GM18526 (cell line): ENCODE data around the gene PXMP4.

Experiments
- POLR2A ChIP-seq: IDR thresholded peaks from 3 replicates; pipeline ENCODE4 v1.6.1; 2011; ENCODE audit not compliant: insufficient read length; ENCODE audit errors: extremely low read depth

The PXMP4 gene

GRCh38 chr20:33679758-33680485 is 40.2 kb downstream of the PXMP4 start:
- no peak for TF ChIP-seq POLR2A

- TF ChIP-seq POLR2A, result no peak
Measured at GRCh38 chr20:33677991-33678702, 42.0 kb downstream of the PXMP4 start.

- TF ChIP-seq POLR2A, result no peak
Measured at GRCh38 chr20:33676652-33677645, 43.2 kb downstream of the PXMP4 start.

- no peak for TF ChIP-seq POLR2A
Measured at GRCh38 chr20:33676121-33676520, 44.0 kb downstream of the PXMP4 start.

- TF ChIP-seq POLR2A, result no peak
Measured at GRCh38 chr20:33675136-33675959, 44.8 kb downstream of the PXMP4 start.

- peak; percentile 42 for TF ChIP-seq POLR2A
Measured at GRCh38 chr20:33674294-33675135, 45.6 kb downstream of the PXMP4 start, which contains the start of gene NECAB3. Gene NECAB3 (minus strand): TSS chr20:33674428. CDS start chr20:33674352, 76 bp downstream.

GRCh38 chr20:33673410-33674293 is 46.5 kb downstream of the PXMP4 start:
- no peak for TF ChIP-seq POLR2A

GRCh38 chr20:33673114-33673409 is 47.0 kb downstream of the PXMP4 start:
- no peak for TF ChIP-seq POLR2A

GRCh38 chr20:33672426-33673113 is 47.5 kb downstream of the PXMP4 start:
- TF ChIP-seq POLR2A, result no peak

- TF ChIP-seq POLR2A, result no peak
Measured at GRCh38 chr20:33671573-33672288, 48.4 kb downstream of the PXMP4 start.

GRCh38 chr20:33670715-33671499 is 49.2 kb downstream of the PXMP4 start:
- no peak for TF ChIP-seq POLR2A
